HG02973 (cell line): Measurements from ENCODE around the gene SKIC8.

Source experiments
- ATAC-seq: cut with Tn5 transposase; IDR thresholded peaks from one replicate; pipeline ENCODE4 v1.9.1; 2021; ENCODE audit warnings: moderate library complexity; ENCODE audit not compliant: unreplicated experiment

The SKIC8 gene

DNA sequence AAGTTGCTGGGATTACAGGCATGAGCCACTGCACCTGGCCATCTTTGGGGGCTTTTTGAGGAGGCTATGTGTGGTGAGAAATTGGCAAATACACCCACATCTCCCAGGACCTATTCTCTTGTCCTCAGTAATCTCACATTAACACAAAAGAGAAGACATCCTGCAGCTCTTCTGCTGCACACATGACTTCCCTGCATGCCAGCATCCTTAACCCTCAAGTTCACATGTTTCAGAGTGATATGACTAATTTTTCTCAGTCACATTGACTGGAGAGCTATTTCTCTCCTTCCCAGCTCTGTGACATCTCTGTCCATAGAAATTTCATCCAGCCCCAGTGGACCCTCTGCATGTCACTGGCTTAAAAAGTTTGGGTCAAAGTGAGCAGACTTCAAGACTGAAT lies 1.9 kb upstream of the SKIC8 start:
- ATAC-seq: no peak

DNA sequence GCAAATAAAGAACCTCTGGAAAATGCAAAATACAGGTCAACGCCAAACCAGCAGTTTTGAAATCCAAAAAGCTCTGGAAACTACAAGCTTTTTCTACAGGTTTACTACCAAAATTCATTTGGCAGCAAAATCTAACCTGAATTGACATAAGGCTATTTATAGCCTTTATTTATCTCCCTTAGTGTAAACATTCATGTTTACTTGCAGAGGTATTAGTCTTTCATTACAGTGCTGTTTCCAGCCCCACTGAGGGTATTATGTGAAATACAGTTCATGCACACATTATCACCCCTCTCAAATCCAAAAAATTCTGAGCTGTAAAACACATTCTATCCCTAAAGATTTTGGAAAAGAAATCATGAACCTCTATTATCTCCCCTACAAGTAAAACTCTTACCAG lies 7.2 kb downstream of the SKIC8 start:
- ATAC-seq: no peak

DNA sequence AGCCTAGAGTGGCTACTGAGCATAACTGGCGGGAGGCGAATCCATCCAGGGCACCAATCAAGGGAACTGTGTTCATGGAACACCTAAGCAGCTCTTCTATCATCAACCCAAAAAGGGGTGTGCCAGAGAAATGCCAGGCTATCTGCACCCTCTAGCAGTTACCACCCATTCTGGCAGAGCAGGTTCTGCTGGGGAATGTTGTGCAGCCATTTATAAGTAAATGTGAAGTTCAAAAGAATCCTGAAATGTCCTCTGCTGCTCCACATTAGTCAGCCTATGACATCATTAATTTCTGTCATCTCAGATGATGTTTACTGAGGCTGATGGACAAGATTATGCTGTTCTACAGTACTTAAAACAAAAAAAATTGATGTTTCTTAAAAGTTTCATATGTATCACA lies 7.7 kb downstream of the SKIC8 start:
- no peak for ATAC-seq

DNA sequence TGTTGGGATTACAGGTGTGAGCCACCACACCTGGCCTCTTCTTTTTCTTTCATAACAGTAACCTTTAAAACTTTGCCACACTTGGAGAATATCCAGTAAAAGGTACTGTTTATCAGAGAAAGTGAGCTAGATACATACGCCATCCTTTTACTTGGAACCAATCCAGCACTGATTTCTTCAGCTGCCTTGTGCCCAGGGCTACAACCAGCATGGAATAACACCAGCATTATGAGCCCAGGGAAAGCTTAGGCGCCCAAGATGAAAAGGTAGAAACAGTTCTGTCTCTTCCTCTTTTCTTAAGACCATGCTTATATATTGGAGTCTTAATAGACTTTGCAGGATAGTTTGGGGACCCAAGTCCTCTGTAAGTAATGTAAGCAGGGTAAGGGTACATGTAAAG lies 8.4 kb downstream of the SKIC8 start:
- no peak for ATAC-seq

DNA sequence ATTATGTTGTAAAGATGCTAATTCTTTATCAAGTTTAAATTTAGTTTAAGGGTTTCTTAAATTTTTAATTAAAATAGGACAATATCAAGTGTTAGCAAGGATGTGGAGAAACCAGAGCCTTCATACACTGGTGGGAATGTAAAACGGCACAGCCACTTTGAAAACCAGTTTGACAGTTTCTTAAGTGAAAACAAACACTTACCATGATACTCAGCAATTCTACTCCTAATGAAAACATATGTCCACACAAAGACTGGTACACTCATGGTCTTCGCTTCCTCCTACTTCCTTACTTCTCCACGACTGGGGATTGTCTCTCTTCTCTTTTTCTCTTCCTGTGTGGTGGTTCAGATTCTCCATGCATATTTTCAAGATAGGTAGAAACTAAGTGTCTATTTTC lies 9.2 kb downstream of the SKIC8 start:
- no peak for ATAC-seq

DNA sequence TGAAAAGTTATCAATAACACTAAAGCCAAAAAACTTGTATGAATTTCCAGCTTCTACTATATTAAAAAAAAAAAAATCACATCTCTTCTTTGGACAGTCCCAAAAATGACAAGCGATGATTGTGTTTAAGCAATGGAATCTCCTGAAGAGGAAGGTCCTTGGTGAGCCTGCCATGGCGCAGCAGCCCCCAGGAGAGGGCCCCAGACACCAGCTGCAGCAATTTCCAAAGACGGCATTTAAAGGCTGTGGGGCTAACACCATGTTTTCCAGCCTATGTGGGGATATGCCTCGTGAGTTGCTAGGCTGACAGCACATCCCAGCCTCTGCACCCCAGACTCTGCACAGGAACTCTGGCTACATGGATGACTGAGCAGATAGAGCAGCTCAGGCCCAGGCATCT lies 14.7 kb downstream of the SKIC8 start:
- no peak for ATAC-seq

DNA sequence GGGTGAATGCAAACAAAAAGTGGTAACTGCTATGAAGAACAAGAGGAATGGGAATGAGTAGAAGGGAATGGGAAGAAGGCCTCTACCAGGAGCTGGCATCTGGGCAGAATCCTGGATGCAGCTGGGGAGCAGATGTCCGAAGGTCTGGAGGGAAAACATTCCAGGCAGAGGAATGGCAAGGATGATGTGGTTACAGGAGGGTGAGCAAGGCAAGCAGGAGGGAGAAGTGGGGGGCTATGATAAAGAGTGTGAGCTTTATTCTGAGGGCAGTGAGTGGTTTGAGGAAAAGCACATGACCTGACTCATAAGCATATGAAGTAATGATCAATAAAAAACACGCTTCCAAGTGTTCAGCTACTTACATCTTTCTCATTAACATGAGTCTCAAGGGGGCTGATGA lies 17.1 kb downstream of the SKIC8 start:
- no peak for ATAC-seq

DNA sequence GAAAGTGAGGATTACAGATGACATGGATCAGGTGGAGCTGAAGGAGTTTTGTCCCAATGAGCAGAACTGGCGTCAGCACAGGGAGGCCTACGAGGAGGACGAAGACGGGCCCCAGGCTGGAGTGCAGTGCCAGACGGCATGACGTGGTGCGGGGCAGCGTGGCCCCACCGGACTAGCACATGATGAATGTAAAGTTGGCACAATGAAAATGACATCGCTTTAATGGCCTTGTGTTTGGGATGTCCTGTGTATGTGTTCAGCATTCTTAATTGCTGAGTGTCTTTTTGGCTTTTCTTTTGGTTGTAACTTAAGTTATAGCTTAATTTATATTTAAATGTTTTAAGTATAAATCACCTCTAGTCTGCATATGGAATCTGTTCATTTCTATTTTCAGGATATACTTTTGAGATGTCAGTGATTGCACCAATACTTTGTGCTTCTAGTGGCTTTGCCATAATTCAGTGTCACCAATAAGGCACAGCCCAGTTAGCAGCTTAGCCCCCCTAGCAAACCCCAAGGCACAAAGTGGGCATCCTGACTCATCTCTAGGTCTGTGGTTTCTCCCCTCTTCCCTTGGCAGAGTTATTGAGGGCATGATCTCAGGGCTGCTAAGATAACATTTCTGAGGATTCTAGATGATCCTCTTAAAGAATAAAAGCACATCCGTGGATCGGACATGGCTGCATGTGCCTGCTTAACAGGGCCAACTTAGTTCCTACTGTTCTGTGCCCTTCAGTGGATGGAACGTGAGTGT lies 18.9 kb downstream of the SKIC8 start:
- no peak for ATAC-seq

DNA sequence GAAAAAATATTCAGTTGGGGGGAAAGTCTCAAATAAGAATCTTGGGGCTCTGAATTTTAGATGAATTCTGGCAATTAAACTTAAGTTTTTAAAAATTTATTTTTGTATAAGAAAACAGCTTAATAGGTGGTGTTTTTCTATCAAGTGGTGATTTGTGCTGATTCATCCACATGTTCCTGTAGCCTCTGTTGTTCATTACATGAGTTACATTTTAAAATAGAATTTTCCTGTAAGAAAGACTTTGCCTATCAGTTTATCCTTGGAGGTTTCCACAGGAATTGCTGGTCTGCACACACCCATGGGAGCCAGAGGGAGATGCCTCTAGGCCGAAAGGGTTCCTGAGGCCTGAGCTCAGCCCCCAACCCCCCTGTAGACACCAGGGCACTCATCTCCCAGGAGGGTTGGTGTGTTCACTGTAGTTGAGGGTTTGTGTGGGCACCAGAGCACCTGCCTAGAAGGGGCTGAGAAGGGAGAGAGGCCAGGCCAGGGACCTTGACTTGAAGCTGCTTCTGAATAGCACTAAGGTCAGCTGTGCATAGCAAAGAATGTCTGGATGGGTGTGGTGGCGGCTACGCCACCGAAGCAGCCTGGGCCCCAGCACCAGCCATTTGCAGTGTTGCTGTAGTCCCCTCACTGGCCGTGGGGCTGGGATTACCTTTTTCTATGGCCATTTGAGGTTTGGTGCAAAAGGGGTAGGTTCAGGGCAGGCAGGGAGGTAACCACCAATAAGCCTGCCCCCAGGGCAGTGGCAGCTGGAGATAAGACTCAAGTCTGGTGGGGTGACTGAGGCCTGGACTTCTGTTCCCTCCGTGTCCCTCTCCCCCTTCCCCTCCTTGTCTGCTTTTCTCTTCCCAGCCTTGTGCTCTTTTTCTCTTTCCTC lies 23.1 kb downstream of the SKIC8 start:
- no peak for ATAC-seq

DNA sequence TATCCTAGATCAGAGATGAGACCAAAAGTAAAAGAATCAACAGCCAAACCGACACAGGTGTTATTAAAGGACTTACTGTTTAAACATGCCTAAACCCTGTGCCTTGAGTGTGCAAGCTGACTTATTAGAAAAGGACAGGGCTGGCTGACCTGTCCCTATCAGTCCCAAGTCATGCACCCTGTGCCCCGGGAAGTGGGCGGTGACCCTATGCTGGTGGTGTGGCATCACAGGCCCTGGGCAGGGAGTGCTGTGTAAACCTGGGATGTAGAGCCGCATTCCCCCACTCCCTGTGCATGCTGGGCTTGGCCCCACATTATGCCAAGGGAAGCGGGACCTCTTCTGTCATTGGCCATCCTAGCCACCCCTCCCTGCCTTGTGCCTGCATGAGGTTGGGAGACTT lies 24.4 kb downstream of the SKIC8 start:
- no peak for ATAC-seq

DNA sequence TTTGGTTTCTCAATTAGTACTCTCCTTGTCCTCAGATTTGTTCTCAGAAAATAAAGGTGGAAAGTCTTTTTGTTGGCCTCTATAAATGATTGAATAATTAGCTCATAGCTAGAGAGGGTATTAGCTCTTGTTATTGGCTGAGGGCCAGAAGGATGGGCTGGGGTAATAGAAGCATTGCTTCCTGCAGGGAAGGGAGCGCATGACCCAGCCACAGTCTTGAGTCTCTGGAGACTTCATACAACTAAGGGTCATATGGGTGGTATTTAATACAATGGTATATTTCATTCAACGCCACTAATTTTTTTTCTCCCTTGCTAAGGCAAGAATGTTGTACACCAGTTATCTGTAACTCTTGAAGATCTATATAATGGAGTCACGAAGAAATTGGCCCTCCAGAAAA lies 26.6 kb downstream of the SKIC8 start:
- ATAC-seq: no peak

DNA sequence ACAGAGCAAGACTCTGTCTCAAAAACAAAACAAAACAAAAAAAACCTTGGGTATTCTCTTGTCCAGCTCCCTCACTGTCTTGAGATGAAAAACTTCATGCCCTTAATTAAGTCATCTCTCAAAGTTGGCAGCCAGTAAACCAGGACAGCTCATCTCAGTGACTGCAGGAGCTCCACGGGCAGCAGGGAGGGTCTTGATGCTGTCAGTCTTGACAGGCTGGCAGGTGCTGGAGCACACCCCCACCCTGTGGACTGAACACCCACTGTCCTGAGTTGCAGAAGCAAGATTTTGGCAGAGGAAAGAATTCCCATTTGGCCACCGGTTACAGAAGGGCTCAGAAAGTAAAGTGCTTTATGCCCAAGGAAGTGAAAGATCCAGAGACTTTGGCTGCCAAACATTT lies 27.1 kb downstream of the SKIC8 start:
- no peak for ATAC-seq

DNA sequence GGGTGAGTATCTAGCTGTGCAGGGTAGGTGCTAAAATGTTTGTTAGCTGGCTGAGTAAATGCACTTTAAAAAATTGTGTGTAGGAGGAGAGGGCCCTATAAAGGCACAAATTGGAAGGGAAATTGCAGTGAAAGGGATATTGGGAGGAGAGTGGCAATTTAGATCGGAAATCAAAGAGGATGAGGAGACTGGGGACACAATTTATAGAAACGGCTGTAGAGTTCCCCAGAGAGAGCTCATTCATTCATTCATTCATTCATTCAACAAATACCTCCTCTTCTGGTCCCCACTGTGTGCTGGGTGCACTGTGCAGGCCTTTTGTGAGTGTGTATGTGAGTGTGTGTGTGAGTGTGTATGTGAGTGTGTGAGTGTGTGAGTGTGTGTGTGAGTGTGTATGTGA lies 32.6 kb downstream of the SKIC8 start:
- ATAC-seq: no peak

DNA sequence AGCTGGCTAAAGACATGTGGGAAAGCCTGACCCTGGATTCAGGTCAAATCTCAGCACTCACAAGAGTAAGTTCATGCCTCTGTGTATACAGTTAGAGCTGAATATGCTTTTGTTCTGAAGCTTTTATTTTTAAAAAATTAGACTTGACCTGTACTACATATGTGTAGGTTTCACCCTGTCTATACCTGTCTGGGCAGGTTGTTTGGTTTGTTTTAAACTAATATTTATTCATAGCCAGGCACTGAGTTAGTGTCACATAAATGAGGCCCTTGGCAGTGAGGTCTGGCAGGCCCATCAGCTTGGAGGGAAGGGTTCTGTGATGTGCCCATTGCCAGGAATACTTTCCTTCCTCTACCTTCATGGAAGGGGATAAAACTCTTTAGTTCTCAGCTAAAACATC lies 33.2 kb downstream of the SKIC8 start:
- no peak for ATAC-seq

DNA sequence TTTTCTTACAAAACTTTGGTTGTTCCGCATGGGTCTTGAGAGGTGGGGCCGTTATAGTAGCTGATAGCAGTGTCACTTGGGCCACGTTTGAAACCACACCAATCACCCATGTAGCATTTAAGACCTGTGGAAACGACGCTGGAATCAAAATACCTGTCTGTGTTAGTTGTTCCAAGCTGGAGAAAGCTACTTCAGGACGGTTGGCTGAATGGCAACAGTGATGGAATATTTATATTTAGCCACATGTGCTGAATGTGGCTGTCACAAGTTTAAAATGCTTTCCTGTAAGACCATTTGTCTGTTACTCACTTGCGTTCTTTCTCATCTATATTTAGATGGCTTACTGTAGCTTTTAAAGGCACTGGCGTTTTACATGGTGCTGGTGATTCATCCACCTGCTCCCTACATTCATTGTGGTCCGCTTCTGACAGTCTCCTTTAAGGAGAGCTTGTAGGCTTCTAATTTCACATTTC lies 33.6 kb downstream of the SKIC8 start:
- no peak for ATAC-seq

DNA sequence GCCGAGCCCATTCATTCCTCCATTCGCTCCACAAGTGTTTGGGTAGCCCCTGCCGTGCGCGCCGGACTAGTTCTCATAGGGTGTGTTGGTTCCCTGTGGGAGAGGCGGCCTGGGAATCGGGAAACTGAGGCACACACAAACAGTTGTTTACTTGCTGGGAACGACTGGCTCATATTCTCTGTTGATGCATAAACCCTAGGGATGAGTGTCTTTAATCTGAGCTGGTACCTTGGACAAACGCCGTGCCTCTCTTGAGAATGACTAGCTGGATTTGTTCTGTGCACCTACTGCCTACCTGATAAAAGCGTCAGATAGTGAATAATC lies 34.3 kb downstream of the SKIC8 start:
- ATAC-seq: no peak

DNA sequence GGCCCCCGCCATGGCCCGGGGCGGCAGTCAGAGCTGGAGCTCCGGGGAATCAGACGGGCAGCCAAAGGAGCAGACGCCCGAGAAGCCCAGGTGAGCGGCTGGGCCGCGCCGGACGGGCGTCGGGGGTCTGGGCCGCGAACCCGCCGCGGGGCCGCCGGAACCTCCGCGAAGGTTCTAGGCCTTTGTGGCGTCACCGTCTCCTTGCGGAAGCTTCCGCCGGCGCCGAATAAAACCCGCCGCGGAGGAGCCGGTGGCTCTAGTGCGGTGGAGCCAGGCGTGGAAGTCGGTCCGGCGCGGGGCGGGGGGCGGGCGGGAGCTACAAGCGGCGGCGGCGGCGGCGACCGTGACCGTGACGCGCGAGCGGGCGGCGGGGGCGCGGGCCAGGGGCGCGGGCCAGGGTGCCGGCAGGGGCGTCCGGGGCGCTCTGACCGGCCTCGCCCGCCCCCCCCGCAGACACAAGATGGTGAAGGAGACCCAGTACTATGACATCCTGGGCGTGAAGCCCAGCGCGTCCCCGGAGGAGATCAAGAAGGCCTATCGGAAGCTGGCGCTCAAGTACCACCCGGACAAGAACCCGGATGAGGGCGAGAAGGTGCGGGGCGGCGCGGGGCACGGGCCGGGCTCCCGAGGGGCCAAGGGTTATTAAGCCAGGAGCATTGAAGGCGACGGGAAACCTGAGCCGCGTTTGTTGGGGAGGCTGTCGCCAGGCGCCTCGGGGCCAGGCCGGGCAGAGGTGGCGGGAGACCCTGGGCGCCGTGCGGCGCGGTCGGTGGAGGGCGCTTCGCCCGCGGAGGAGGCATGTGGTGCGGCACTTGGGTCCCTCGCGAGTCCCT lies 34.9 kb downstream of the SKIC8 start, which contains the start of gene DNAJA4:
TSS of gene DNAJA4 (plus strand) at position 259 of the 833 bp plus-strand sequence. CDS start at position 461, 202 bp downstream.
- no peak for ATAC-seq

DNA sequence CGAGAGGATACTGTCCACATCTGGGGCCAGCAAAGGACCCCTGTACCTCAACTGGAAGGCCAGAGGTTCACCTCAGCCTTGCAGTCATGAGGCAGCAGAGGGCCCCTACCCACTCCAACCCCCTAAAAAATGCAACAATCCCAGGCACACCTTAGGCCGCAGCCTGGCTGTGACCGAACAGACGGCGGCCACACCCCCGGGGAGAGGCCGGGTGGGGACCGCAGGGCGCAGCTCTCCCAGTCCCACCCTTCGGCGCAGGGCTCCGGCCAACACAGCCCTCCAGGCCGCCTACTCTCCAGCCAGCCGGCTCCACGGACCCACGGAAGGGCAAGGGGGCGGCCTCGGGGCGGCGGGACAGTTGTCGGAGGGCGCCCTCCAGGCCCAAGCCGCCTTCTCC lies 35.5 kb downstream of the SKIC8 start:
- no peak for ATAC-seq

DNA sequence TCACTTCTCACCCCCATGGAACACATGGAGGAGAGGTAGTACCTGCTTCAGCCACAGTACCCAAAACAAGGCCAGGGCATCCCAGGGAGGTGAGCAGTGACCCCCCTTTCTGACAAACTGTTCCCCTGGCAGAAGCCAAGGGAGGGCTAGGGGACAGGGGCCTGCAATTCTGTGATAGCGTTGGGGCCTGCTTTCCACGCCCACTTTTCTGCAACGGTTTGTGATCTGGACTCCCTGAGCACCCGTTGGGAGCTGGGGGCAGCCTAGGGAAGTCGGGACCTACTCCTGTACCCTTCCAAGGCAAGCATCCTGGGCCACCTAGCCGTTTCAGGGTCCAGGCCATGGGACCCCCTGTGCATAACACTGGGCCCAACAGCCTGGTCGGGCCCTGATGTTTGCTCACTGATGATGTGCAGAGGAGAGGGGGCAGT lies 36.0 kb downstream of the SKIC8 start:
- no peak for ATAC-seq

DNA sequence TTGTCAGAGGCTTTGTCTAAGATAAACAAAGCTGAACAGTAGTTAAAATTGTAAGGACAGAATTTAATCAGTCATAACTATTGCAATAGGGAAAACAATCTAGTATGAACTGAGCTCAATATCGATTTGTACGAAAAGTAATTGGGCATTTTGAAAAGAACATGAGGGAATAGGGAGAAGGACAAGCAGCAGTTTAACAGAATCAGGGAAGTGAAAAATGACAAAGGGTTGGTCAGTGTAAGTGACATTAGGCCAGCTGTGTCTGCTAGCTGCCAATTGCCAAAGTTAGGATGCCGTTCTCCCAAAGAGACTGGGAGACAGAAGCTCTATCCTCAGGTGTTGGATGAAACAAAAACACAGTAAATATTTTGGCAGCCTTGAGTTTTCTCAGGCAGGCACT lies 38.3 kb downstream of the SKIC8 start:
- no peak for ATAC-seq

DNA sequence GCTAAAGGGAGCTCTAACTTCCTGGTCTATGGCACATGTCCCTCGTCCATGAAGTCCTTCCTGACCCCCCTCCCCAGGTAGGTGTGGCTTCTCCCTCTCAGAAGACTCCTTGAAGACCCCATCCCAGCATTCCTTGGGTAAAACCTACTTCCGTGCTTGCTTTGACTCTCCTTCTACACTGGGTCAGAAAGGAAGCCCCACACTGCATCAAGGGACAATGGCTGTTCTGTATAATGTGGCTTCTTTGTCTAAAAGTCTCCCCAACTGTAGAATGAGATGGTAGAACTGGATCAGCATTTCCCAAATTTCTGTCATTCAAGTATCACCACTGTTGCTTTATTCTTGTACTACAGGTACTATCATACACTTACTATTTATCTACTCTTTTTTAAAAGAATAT lies 38.9 kb downstream of the SKIC8 start:
- no peak for ATAC-seq
